Measurements from ENCODE around the gene SLC2A6.

SLC2A6 gene

GRCh38 chr9:133495327-133496293 is 16.7 kb upstream of the SLC2A6 start:
- no peak for DNase-seq

GRCh38 chr9:133494636-133495326 is 15.9 kb upstream of the SLC2A6 start:
- no peak for DNase-seq

- DNase-seq = no peak
These were observed 15.1 kb upstream of the SLC2A6 start for GRCh38 chr9:133493845-133494540.

- no peak for DNase-seq
These were observed 14.5 kb upstream of the SLC2A6 start for GRCh38 chr9:133493428-133493827.

GRCh38 chr9:133492061-133493021 is 13.4 kb upstream of the SLC2A6 start:
- DNase-seq = no peak

- no peak for DNase-seq
These were observed 12.7 kb upstream of the SLC2A6 start for GRCh38 chr9:133491656-133491925.

- no peak for DNase-seq
These were observed 12.2 kb upstream of the SLC2A6 start for GRCh38 chr9:133490865-133491655.

GRCh38 chr9:133490201-133490681 is 11.3 kb upstream of the SLC2A6 start:
- no peak for DNase-seq

- no peak for DNase-seq
These were observed 10.6 kb upstream of the SLC2A6 start for GRCh38 chr9:133489253-133490190.

- no peak for DNase-seq
These were observed 9.9 kb upstream of the SLC2A6 start for GRCh38 chr9:133488686-133489252.

- DNase-seq = no peak
These were observed 8.4 kb upstream of the SLC2A6 start for GRCh38 chr9:133487331-133487725.

- no peak for DNase-seq
These were observed 6.8 kb upstream of the SLC2A6 start for GRCh38 chr9:133485531-133486260.

- no peak for DNase-seq
These were observed 6.0 kb upstream of the SLC2A6 start for GRCh38 chr9:133484671-133485437.

GRCh38 chr9:133483611-133484010 is 4.7 kb upstream of the SLC2A6 start:
- DNase-seq = no peak

- DNase-seq = no peak
These were observed 678 bp downstream of the SLC2A6 start for GRCh38 chr9:133477992-133478850.

GRCh38 chr9:133477461-133477860 is 1.4 kb downstream of the SLC2A6 start:
- no peak for DNase-seq

GRCh38 chr9:133476941-133477340 is 2.0 kb downstream of the SLC2A6 start:
- no peak for DNase-seq

All from activated T-cell treated with anti-CD3 and anti-CD28 coated beads, Interleukin-2, amount 50 U/mL, for 1 hour (primary cell).